Hepatocyte (in vitro differentiated cells): ENCODE data around the gene WFDC8.

Experiments used
- EZH2 ChIP-seq: fragments of 200-600 bp; sonication (generic); IDR thresholded peaks from 2 replicates; pipeline ENCODE4 v1.6.1; 2016; ENCODE audit warnings: antibody characterized with exemption, mild to moderate bottlenecking, borderline replicate concordance
- EZH2phosphoT487 ChIP-seq: fragments of 200-600 bp; sonication (generic); IDR thresholded peaks from one replicate; pipeline ENCODE4 v1.6.1; 2018; ENCODE audit warnings: antibody characterized with exemption, mild to moderate bottlenecking, low read depth, moderate library complexity; ENCODE audit not compliant: unreplicated experiment, severe bottlenecking
- TF ChIP-seq, protein P1 (sequence below): fragments of 200-600 bp; sonication (generic); IDR thresholded peaks from 2 replicates; pipeline ENCODE4 v1.5.1; 2016; ENCODE audit warnings: antibody characterized with exemption, mild to moderate bottlenecking; ENCODE audit not compliant: poor library complexity

DNA sequence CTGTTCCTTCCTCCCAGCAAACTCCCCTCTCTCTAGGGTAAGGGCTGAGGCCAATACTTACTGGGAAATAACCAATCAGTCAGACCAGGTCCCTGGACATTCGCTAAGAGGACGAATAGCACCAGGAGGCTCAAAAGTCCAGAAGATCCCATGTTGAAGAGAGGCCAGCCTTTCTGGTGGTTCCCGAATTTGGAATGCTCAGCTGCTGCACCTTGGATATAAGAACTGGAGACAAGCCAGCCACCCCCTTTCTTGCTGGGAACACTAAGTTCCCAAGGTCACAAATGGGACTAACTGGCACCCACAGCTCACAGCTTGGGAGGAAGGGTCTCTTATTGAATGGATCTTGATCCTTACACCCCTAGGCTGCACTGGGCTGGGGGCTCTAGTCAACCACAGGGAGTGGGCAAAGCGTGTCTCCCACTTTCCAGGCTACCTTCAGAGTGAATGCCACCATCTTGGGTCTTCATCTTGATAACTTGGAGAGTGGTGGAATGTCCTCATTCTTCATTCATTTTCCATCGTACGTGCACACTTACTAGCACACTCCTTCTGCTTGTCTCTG is 31.8 kb downstream of the WFDC8 start, which contains the start of gene EPPIN:
- TF ChIP-seq, protein P1, sequence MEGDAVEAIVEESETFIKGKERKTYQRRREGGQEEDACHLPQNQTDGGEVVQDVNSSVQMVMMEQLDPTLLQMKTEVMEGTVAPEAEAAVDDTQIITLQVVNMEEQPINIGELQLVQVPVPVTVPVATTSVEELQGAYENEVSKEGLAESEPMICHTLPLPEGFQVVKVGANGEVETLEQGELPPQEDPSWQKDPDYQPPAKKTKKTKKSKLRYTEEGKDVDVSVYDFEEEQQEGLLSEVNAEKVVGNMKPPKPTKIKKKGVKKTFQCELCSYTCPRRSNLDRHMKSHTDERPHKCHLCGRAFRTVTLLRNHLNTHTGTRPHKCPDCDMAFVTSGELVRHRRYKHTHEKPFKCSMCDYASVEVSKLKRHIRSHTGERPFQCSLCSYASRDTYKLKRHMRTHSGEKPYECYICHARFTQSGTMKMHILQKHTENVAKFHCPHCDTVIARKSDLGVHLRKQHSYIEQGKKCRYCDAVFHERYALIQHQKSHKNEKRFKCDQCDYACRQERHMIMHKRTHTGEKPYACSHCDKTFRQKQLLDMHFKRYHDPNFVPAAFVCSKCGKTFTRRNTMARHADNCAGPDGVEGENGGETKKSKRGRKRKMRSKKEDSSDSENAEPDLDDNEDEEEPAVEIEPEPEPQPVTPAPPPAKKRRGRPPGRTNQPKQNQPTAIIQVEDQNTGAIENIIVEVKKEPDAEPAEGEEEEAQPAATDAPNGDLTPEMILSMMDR = no peak
- no peak for TF ChIP-seq EZH2
- no peak for TF ChIP-seq EZH2phosphoT487
